Testis (tissue), 3 donors: ENCODE results near the gene MCCD1. TPM values are rescaled to one million over a fixed set of nuclear protein-coding genes. Genes with fewer than 3 reads are reported as not detected.
A peak's percentile ranks its signal among the peaks of the same experiment; 100 is the strongest.
"Not testable (repeated sequence)": the region's sequence is repeated elsewhere in the genome, so short reads cannot be mapped to it uniquely, and the experiment has no call there.

ENCODE experiments used
- DNase-seq: peaks from one replicate; pipeline ENCODE4 v3.0.0-alpha.2; 2019
- H3K27ac ChIP-seq, 2 donors: fragments of 200-600 bp; sonication (generic); one replicate each; pipeline ENCODE4 v1.5.1; 2019
- H3K27me3 ChIP-seq: fragments of 200-600 bp; sonication (generic); one replicate; pipeline ENCODE4 v1.5.1; 2019
- H3K36me3 ChIP-seq: fragments of 200-600 bp; sonication (generic); one replicate; pipeline ENCODE4 v1.5.1; 2017; ENCODE audit warnings: low read depth; ENCODE audit errors: missing control alignments
- H3K4me1 ChIP-seq: fragments of 200-600 bp; sonication (generic); one replicate; pipeline ENCODE4 v1.5.1; 2019
- H3K4me3 ChIP-seq, 2 donors: fragments of 200-600 bp; sonication (generic); one replicate each; pipeline ENCODE4 v1.5.1; 2017 to 2019
- H3K9me3 ChIP-seq: fragments of 200-600 bp; sonication (generic); one replicate; pipeline ENCODE4 v1.5.1; 2017
- POLR2A ChIP-seq: fragments of 450-650 bp; IDR thresholded peaks from one replicate; pipeline ENCODE4 v1.6.1; 2017; ENCODE audit warnings: antibody characterized with exemption, mild to moderate bottlenecking, moderate library complexity
- WGBS, 2 donors: methylation state at CpG; one replicate each; pipeline ENCODE4 v1.1.5; 2018; 5-methylcytosine and 5-hydroxymethylcytosine counted together
- intact Hi-C: fragments of 100-400 bp; cut with DNase I; formaldehyde crosslinking; loops from one replicate; pipeline ENCODE4 v1.15.1; 2023; ENCODE audit warnings: low total_unique reads
- polyA plus RNA-seq: library from polyadenylated mRNA; stranded (reverse); fragments of 350-450 nt; fragmentation: Illumina TruSeq; extraction: RNeasy Lipid Tissue Mini Kit (QIAGEN cat#74804); gene quantifications from one replicate; pipeline ENCODE4 v1.2.3, GENCODE V29; 2014; ENCODE audit warnings: low read depth, low replicate concordance; ENCODE audit not compliant: insufficient read depth
- total RNA-seq, 2 donors: library from RNA; depleted of rRNA; stranded (reverse); fragments of >200 nt; gene quantifications; one replicate each; pipeline ENCODE4 v1.2.3, GENCODE V29; 2016
- TF ChIP-seq, protein P1 (sequence below), 3 experiments: fragments of 450-650 bp in 2 of 3; fragments of 200-600 bp in 1 of 3; sonication (generic) in 1 of 3; IDR thresholded peaks; one replicate each; pipeline ENCODE4 v1.5.1; 2016 to 2019; ENCODE audit warnings: antibody characterized with exemption in 3 of 3, mild to moderate bottlenecking in 2 of 3, moderate library complexity in 1 of 3

Gene MCCD1
- total and polyA plus RNA-seq, 3 donors from 2014 or later: not detected

DNA sequence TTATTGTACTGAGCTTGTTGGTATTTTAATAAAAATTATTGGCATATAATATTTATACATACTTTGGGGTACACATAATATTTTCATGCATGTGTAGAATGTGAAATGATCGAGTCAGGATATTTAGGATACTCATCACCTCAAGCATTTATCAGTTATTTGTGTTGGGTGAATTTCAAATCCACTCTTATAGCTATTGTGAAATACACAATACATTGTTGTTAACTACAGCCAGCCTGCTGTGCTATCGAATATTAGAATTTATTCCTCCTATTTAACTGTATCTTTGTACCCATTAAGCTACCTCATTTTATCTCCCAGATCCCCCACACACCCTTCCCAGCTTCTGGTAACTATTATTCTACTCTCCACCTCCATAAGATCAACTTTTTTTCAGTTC lies 45.4 kb upstream of the MCCD1 start:
- intact Hi-C loops: no loop called here
- H3K9me3 ChIP-seq: no peaks in the 10 kb centered on the region
- H3K27me3 ChIP-seq: no peaks in the 10 kb centered on the region
- no peak overlapping the region for H3K4me3 ChIP-seq
- DNase-seq: no peak
- no peak for TF ChIP-seq POLR2A
- TF ChIP-seq, protein P1, sequence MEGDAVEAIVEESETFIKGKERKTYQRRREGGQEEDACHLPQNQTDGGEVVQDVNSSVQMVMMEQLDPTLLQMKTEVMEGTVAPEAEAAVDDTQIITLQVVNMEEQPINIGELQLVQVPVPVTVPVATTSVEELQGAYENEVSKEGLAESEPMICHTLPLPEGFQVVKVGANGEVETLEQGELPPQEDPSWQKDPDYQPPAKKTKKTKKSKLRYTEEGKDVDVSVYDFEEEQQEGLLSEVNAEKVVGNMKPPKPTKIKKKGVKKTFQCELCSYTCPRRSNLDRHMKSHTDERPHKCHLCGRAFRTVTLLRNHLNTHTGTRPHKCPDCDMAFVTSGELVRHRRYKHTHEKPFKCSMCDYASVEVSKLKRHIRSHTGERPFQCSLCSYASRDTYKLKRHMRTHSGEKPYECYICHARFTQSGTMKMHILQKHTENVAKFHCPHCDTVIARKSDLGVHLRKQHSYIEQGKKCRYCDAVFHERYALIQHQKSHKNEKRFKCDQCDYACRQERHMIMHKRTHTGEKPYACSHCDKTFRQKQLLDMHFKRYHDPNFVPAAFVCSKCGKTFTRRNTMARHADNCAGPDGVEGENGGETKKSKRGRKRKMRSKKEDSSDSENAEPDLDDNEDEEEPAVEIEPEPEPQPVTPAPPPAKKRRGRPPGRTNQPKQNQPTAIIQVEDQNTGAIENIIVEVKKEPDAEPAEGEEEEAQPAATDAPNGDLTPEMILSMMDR (IDR thresholded peaks at IDR 0.05): no peak
- no peaks in the 10 kb centered on the region for H3K36me3 ChIP-seq
- 48 to 83% methylated on average over 2 of the region's 2 CpGs for WGBS, 2 donors
- no peak overlapping the region for H3K27ac ChIP-seq
- H3K4me1 ChIP-seq: no peaks in the 10 kb centered on the region

DNA sequence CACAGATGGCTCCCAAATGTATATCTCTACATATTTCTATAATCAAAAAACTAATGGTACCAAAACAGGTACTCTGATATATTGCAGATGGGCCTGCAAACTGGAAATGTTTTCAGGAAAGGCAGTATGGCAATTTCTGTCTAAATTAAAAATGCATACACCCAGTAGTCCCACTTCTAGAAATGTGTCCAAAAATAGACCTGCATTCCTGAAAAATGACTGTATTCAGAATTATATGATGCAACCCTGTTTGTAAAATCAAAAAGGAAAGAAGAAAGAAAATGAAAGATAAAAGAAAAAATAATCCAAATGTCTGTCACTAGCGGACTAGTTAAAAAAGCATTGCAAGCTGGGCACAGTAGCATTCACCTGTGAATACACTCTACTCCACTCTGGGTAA lies 43.7 kb upstream of the MCCD1 start:
- Histone ChIP-seq H3K9me3 (no peaks in the 10 kb centered on the region), H3K4me1 (no peaks in the 10 kb centered on the region), H3K27ac (no peak overlapping the region), H3K36me3 (no peaks in the 10 kb centered on the region), H3K27me3 (no peaks in the 10 kb centered on the region), H3K4me3 (no peak overlapping the region)
- 74 to 76% methylated on average over 1 of the region's 1 CpG for WGBS, 2 donors
- intact Hi-C loops: no loop called here
- DNase-seq: no peak
- TF ChIP-seq POLR2A: no peak
- TF ChIP-seq, protein P1 (IDR thresholded peaks at IDR 0.05): no peak

DNA sequence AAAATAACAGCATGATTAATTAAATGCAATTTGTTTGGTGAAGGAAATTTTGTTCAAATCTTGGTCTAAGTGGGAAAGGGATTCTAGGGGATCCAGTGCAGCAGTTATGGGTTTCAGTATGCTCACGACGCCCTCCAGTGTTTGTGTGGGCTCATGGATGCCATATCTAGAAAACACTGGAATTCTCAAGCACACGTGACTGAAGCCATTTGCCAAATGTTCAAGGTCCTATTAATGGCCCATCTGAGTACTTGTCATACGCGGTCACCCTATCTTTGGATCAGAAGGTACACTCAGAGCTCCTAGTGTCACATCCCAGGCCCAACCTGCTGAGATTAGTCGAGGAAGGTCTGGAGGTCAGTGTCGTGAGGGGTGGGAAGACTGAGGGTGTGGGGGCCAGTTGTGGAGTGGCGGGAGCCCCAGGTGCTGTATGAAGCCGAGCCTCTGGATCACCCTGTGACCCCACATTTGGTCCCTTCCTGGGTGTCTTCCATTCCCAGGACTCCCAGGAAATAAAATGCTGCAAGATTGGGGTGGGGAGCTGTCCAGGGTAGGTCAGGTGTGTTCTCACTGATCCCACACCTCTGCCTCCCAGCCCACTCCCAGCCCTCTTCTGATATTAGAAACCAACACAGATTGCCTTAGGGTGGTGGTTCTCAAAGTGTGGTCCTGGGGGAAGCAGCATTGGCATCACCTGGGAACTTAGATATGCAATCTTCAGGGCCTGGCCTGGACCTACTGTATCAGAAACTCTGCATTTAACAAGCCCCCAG lies 42.5 kb upstream of the MCCD1 start:
- H3K27me3 ChIP-seq: not testable (repeated sequence)

DNA sequence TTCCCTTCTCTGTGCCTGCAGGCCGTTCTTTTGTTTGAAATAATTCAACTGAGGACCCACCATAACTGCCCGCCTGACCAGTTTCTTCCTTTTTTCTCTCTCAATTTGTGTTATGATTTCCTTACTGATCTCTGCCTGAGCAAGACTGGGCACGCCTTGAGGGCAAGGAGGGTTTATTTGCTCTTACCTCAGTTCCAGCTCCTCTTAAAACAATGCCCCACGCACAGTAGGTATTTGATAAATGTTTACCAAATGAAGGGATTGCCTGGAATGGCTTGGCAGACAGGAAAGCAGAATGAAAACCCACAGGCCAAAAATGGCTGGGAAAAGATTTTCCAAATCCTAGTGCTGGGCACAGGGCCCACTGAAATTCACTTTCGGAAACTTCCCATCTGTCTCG lies 41.1 kb upstream of the MCCD1 start:
- intact Hi-C loops, H3K4me3 ChIP-seq, H3K36me3 ChIP-seq, H3K27me3 ChIP-seq, H3K27ac ChIP-seq, H3K4me1 ChIP-seq, H3K9me3 ChIP-seq: not testable (repeated sequence)
- WGBS, 2 donors: 84 to 88% methylated on average over 5 to 6 of the region's 6 CpGs
- peak; percentile 4 for DNase-seq

More for the DNA sequence above, 42.5 kb upstream of the MCCD1 start:
- H3K4me1 ChIP-seq, intact Hi-C loops, H3K36me3 ChIP-seq, DNase-seq, H3K27ac ChIP-seq, H3K4me3 ChIP-seq, H3K9me3 ChIP-seq: not testable (repeated sequence)
- 71% methylated on average over 2 of the region's 9 CpGs; no CpG with 5 or more reads in 1 of the 2 donors for WGBS, 2 donors

DNA sequence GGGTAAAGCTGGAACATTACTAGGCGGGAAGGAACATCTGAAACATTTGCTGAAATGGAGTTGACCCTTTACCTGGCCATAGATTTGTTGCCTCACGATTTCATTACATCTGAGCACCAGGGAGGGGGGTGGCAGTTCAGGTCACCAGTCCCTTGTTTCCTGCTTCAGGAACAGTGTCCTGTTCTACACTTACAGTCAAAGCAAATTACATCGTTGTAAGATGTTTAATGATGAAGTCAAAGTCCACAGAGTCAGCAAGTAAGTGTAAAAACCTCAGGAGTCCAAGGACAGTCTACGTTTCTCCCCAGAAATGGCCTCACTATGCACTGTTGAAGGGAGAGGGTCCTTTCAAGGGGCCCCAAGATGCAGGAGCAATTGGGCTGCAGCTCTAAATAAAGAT lies 39.7 kb upstream of the MCCD1 start:
- DNase-seq: no peak
- TF ChIP-seq, protein P1 (IDR thresholded peaks at IDR 0.05): no peak
- TF ChIP-seq POLR2A: no peak
- intact Hi-C loops: no loop called here
- 86 to 88% methylated on average over 4 of the region's 4 CpGs for WGBS, 2 donors
- H3K4me3 ChIP-seq: no peak overlapping the region
- H3K9me3 ChIP-seq: no peaks in the 10 kb centered on the region
- H3K4me1 ChIP-seq: no peaks in the 10 kb centered on the region
- H3K27me3 ChIP-seq: no peaks in the 10 kb centered on the region
- H3K36me3 ChIP-seq: no peaks in the 10 kb centered on the region
- no peak overlapping the region for H3K27ac ChIP-seq
